ENCODE data around the gene LIMK1.
"Not testable (repeated sequence)": the region's sequence is repeated elsewhere in the genome, so short reads cannot be mapped to it uniquely, and the experiment has no call there.

LIMK1 gene

DNA sequence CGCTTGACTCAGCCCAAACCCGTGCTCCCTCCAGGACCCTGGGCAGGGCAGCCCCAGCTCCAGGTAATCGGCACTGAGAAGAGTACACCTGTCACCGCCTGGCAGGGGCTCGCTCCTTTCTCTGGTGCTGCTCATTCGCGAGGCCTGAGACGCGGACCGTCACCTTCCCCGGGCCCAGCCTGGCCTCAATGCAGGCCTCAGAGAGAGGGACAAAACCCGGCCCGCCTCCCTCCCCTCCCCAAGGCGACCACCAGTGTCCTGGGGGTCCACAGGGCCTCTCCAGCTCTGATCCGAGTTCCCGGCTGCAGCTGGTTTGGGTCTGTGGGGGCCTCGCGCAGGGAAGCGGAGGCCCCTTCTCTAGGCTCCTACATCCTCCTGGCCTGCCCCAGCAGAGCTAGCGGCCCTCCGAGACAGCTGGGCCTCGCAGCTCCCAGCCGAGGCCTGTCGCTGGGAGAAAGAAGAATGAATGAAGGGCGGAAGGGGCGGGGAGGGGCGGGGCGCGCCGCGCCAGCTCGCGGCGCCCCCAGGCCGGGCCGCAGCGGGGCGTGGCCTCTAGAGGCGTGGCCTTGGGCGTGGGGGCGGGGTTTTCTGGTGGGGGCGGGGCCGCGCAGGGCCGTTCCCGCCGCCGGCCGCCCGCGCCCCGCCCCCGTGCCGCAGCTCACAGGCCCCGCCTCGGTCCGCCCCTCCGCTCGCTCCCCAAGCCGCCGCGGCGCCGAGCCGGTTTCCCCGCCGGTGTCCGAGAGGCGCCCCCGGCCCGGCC, at the start of gene LIMK1:
Gene LIMK1, plus strand, starts transcription at position 688 of the 760 bp plus-strand sequence. CDS start 187 bp downstream, outside the sequence.
- DNase-seq: peak; percentile 90

DNA sequence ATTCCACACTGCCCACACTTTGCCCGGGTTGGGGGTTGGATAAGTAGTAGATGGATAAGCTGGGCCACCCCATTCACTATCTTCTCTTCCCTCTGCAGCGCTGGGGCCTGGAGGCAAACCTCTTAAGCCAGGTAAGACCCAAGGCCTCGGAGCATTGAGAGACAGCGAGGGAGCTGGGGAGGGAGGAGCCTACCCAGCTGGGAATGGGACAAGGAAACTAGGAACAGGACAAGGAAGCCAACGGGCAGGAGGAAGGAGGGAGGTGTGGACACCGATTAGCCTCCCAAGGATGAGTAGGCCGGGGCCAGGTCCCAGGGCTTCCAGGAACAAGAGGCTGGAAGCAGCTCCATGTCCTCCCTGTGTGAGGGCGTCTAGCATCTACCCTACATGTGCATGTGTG, 46.0 kb upstream of the LIMK1 start:
- DNase-seq: no peak

DNA sequence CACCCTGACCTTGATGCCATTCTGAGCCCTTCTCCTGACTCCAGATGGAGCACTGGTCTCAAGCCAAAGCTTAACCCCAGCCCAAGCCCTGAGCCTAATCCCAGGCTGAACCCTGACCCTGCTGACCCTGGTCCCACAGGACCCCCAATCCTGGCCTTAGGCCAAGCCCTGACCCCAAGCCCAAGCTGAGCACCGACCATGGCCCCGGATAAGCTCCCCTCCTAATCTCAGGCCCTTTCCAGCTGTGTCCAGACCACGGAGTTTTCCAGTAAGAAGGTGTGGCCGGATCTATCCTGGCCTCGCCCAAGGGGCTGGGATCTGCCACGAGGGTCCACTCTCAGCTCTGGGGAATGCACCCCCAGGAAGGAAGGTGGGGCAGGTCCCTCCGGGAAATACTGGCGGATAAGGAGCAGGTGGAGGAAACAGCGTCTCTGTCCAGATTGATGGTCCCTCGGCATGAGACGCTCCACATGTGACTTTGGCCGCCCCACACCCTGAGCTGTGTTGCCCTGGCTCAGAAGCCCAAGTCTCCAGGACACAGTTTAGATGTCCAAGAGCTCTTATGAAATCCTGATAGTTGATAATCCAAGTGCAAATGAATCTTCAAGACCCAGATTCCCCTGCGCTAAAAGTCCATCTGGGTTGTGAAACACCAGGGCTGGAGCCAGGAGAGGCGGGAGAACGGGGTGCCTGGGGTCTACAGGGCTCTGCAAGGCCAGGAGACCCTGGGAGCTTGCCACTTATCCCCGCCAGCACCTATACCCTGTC, 45.2 kb upstream of the LIMK1 start:
- DNase-seq: no peak

DNA sequence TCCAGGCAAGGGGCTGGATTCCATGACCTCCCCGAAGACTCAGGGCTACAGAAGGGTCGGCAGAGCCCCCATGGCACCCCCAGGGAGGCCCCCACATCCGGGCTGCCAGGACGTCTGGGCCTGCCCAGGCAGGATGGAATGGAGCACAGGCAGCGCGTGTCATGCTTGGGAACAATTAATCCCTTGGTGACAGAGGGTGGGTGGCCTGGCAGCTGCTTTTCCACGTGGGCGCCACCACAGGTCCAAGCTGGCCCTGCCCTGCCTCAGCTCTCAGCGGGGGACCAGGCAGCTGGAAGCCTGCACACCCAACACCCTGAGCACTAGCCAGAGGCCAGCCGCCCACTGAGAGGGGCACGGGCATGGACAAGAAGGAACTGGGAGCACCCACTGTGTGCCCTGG, 44.3 kb upstream of the LIMK1 start:
- DNase-seq: no peak

DNA sequence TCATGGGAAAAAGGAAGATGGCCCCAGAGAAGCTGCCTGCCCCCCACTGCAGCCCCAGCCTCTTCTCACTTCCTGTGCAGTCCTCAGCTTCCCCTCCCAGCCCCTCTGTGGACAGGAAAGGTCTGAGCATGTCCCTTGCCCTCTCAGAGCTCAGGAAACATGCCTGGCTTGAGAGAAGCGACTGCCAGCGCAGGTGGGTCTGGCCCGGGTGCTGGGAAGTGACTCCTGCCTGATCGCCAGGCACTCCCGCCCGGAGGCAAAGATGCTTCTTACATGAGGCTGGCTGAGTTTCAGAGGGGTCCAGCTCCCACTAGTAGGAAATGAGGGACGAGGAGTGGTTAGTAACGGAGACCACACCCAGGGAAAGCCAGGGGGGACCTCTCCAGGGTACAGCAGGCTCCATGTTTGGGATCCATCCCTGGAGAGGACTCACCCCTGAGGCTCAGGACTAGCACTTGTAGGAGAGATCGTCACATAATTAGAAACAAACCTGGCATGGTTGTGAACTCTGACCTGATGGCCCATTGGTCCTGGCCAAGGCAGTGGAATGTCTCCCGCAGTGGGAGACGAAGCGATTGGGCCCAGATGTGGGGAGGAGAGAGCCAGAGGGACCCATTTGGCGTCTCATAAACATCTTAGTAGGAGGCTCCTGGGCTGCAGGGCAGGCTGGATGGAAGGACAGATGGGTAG, 43.4 kb upstream of the LIMK1 start:
- DNase-seq: no peak

DNA sequence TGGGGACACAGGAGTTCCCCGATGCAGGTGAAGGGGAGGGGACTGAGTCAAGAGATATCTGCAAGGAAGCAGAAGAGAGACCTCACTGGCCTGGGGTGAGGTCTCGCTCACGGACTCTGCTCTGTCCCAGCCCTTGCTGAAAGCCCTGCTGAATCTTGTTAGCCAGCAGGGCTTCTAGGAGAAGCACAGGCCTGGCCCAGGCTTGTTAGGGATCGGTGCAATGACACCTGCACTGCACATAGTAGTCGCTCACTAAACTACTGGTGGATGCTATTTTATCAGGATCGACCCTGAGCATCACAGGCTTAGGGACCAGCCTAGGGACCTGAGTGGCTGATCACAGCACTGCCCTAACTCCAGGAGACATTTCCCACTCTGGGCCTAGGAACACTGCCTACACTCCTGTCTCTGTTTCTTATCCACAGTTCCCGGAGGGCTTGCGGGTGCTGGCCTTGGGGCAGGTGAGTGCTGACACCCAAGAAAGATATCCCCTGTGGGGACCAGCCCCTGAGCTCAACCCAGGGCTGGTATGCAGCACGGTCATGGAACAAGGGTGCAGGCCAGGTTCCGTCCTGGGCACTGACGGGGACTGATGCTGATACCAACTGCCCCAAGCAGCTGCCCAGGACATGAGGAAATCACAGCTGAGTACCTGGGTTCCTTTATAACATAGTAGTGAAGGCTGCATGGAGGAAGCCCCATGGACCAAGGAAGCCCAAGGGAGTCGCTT, 42.6 kb upstream of the LIMK1 start:
- DNase-seq: no peak

DNA sequence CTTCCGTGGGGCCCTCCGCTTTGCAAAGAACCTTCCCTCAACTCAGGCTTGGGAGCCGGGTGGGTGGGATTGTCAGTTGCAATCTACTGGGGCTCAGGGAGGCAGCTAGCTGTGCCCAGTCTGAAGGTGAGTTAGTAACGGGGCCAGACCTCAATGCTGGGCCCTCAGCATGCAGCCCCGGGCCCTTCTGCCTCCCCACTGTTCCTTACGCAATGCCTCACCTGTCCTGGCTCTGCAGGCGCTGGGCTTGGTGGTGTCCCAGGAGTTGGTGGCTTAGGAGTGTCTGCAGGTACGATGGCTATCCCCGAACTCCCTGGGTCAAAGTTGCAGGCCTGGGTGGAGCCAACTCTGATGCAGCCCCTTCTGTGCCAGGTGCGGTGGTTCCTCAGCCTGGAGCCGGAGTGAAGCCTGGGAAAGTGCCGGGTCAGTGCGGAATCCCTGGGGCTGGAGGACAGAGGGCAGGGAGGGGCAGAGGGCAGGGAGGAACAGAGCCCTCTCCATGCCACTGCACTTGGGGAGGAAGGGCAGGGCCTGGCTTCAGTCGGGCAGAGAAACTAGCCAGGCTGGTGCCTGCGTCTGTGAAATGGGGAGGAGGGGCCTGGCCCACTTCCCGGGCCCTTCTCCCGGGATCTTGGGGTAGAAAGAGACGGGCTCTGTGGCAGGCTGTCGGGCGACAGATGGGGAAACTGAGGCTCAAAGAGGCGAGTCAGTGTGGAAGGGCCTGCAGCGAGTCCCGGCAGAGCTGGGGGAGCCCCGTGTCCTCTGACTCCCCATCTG, 40.7 kb upstream of the LIMK1 start:
- no peak for DNase-seq

DNA sequence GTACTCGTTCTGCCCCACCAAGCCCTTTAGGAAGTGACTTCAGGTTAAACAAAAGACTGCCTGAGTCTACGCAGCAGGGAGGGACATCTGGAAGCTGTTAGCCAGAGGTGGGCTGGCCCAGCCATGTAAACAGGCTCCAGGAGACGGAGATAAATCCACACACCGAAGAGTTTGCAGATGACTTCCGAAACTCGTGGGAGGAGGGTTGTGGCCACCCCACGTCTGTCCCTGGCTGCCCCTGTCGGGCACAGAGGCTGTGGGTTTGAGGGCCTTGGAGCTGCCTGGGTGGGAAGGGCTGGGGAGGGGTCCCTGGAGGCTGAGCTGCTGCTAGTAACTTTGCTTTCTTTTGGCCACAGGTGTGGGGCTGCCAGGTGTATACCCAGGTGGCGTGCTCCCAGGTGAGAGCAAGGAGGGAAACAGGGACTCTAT, 40.1 kb upstream of the LIMK1 start:
- DNase-seq: peak; percentile 42

DNA sequence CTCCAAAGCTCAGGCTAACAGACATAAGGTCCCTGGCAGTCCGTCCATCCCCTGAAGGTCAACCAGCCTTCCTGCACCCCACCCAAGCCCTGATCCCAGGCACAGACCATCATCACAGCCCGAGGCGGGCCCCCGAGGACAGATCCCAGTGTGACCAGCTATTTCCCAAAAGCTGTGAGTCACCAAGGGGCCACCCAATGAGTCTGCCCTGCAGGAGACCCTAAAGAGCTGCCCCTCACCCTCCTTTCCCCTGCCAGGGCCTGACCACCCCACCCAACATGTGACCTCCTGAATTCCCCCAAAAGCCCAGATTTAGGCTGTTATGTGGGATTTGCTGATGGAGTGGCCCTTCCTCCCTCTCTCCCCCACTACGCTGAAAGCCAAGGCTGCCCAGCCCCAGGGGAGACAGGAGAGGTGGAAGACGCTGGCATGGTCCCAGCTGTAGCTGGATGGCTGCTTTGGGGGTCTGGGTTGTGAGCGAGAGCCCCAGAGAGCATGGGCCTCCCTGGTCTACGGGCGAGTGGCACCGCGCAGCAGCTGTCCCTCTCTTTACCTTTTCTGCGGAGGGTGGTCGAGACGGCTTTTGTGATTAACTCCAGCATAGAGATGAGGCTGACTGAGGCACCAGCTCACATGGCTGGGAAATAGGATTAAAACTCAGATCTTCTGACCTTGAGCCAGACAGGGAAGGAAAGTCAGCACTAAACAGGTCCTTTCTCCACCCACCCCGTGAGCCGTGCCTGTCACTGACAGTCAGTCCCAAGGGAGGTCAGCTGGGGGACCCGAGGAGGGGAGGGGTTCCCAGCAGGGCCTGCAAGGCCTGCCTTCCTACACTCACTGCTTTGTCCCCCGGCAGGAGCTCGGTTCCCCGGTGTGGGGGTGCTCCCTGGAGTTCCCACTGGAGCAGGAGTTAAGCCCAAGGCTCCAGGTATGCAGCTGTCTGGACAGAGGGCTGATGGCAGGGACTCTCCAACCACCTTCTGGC, 38.9 kb upstream of the LIMK1 start:
- no peak for DNase-seq

DNA sequence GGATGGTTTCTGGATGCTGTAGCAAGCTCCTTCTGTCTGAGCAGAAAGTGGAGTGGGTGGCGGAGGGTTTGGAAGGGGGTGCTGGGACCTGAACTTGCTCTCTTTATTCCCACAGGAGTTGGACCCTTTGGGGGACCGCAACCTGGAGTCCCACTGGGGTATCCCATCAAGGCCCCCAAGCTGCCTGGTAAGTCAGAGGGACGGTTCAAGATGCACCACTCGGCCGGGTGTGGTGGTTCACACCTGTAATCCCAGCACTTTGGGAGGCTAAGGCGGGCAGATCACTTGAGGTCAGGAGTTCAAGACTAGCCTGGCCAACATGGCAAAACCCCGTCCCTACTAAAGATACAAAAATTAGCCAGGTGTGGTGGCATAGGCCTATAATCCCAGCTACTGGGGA, 37.0 kb upstream of the LIMK1 start:
- DNase-seq: not testable (repeated sequence)

DNA sequence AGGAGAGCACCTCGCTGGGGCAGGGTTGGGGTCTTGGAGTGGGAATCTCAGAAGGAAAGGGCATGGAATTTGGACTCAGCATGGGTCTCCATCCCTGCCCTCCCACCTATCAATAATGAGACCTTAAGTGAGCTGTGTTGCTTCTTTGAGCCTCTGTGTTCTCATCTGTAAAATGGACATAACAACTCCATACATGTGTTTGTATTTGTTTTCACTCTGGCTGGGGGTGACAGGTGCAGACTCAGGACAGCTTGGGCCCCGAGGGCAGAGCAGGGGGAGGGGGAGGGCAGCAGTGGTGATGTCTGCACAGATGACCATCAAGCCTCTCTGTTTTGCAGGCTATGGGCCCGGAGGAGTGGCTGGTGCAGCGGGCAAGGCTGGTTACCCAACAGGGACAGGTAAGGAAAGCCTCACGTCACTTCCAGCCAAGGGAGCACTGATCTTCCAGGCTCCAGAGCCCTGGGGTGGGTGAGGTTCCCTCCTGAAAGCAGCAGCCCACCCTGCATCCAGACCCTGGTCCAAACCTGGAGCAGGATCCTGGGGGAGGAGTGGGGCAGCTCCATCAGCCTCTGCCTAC, 35.7 kb upstream of the LIMK1 start:
- no peak for DNase-seq

DNA sequence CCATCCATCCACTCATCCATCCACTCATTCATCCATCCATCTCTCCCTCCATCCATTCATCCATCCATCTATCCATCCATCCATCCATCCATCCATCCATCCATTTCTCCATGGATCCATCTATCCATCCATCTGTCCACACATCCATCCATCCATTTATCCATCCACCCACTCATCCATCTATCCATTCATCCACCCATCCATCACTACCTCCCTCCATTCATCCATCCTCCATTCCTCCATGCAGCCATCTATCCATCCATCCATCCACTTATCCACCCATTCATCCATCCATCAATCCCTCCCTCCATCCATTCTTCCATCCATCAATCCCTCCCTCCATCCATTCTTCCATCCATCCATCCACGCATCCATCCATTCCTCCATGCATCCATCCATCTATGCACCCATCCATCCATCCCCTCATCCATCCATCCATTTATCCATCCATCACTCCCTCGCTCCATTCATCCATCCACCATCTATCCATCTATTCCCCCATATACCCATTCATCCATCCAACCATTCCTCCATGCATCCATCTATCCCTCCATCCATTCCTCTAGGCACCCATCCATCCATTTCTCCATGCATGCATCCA, 34.5 kb upstream of the LIMK1 start:
- no peak for DNase-seq

DNA sequence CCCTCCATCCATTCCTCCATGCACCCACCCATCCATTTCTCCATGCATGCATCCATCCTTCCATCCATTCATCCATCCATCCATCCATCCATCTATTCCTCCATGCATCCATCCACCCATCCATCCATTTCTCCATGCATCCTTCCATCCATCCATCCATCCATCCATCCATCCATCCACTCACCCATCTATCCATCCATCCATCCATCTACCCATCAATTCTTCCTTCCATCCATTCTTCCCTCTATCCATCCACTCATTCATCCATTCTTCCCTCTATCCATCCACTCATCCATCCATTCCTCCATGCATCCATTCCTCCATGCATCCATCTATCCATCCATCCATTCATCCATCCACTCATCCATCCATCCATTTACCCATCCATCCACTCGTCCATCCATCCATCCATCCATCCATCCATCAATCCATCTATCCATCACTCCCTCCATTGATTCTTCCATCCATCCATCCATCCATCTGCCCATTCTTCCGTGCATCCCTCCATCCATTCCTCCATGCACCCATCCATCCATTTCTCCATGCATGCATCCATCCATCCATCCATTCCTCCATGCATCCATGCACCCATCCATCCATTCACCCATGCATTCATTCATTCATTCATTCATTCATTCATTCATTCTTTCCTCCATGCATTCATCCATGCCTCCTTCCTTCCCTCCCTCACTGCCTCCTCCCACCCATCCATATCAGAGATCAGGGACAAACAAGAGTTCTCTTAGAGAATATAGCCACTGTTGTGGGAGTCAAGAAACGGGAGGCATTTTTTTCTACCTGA, 33.4 kb upstream of the LIMK1 start:
- no peak for DNase-seq

DNA sequence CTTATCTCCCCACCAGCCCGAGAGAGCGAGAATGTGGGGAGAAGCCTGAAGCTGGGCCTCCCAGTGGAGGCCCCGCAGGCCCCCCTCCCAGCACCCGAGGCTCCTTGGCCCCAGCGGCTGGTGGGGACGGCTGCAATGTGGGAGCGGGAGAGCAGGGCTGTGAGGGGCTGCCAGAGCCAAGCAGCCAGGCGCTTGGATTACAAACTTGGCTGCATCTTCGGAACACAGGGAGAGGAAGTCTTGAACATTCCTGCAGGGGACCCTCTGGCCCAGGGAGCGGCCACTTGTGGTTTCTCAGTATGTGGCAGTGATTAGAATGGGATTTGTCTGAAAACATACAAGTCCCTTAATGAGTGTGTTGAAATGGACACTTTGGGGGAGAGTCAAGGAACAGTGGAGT, 32.4 kb upstream of the LIMK1 start:
- no peak for DNase-seq

DNA sequence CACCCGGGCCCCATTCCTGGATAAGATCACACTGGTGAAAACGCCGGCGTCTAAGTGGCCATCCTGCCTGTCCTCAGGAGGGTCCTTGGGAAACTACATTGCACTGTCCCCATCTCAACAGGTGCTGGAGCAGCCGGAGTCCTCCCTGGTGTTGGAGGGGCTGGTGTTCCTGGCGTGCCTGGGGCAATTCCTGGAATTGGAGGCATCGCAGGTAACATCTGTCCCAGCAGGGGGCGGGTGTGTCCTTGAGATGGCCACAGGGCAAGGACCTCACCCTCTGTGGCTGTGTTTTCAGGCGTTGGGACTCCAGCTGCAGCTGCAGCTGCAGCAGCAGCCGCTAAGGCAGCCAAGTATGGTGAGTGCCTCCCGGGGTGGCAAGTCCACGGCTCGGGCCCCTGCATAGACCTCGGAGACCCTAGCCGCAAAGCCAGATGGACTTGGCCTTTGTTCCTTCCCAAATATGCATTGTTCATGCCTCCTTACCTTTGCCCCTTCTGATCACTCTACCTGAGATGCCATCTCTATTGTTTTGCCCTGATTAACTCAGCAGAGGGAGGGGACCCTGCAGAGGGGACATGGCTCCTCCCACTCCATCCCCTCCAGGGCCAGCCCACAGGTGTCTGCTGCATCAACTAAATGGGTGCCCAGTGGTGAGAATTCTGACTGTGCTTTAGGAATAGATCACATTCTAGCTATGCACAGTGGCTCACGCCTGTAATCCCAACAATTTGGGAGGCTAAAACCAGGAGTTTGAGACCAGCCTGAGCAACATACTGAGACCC, 31.8 kb upstream of the LIMK1 start:
- DNase-seq: no peak

DNA sequence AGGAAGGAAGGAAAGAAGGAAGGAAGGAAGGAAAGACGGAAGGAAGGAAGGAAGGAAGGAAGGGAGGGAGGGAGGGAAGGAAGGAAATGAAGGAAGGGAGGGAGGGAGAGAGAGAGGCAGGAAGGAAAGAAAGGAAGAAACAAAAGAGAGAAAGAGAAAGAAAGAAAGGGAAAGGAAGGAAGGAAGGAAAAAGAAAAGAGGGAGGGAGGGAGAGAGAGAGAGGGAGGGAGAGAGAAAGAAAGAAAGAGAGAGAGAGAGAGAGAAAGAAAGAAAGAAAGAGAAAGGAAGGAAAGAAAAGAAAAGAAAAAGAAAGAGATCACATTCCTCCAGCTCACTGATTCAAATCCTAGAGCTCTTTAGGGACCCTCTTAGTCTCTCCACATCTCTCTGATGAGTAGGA, 31.0 kb upstream of the LIMK1 start:
- no peak for DNase-seq

DNA sequence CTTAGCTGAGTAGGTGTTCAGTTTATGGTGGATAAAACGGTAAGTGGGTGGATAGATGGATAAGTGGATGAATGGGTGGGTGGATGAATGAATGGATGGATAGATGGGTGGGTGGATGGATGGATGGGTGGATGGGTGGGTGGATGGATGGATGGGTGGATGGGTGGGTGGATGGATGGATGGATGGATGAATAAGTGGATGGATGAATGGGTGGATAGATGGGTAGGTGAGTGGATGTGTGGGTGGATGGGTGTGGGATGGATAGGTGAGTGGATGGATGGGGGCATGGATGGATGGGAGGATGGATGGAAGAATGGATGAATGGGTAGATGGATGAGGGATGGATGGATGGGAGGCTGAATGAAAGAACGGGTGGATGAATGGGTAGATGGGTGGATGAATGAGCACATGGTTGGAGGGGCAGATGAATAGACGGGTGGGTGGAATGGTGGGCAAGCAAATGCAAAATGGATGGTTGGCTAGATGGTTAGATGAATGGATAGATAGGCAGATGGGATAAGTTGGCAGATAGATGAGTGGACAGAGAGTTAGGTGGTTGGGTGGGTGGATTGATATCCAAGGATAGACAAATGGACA, 29.9 kb upstream of the LIMK1 start:
- no peak for DNase-seq
